Activated naive CD8-positive, alpha-beta T cell treated with anti-CD3 and anti-CD28 coated beads, Interleukin-2, amount 50 U/mL, for 24 hours (primary cell): ENCODE measurements around the gene REC8.
A peak's percentile ranks its signal among the peaks of the same experiment; 100 is the strongest.
"Not testable (repeated sequence)": the region's sequence is repeated elsewhere in the genome, so short reads cannot be mapped to it uniquely, and the experiment has no call there.

Experiments
- ATAC-seq: fragments of 150-1000 bp; cut with Tn5 transposase; one replicate; pipeline ENCODE4 v1.10.0; 2021
- DNase-seq: peaks from one replicate; pipeline ENCODE4 v3.0.0; 2021
- H3K27ac Mint-ChIP-seq: one replicate; pipeline ENCODE4 v1.8.0; 2021; ENCODE audit warnings: mild to moderate bottlenecking, mixed read lengths
- H3K27me3 Mint-ChIP-seq: one replicate; pipeline ENCODE4 v1.8.0; 2021; ENCODE audit warnings: mixed read lengths
- H3K36me3 Mint-ChIP-seq: one replicate; pipeline ENCODE4 v1.8.0; 2021; ENCODE audit warnings: low read depth, mixed read lengths
- H3K4me1 Mint-ChIP-seq: one replicate; pipeline ENCODE4 v1.8.0; 2021; ENCODE audit warnings: mixed read lengths
- H3K4me3 Mint-ChIP-seq: one replicate; pipeline ENCODE4 v1.8.0; 2021; ENCODE audit warnings: mild to moderate bottlenecking, moderate library complexity, mixed read lengths
- H3K9me3 Mint-ChIP-seq: one replicate; pipeline ENCODE4 v1.8.0; 2021; ENCODE audit warnings: mixed read lengths

Gene REC8

DNA sequence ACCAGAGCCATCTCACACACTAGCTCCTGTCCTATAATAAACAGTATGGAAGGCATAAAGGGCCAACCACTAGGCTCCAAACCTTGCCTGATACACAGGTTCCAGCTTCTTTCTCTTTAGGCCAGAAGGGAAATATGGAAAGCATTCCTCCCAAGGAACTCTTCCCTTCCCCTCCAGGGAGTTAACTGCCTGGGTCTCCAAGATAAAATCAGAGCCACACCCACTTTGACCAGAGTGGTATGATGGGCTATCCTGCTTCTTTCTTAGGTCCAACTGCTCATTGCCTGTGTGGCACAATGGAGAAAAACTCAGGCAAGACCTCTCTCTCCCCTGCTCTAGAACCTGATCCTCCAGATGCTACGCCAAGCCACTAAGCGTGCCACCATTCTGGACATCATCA lies 35.7 kb downstream of the REC8 start:
- Mint-ChIP-seq H3K27ac (no peak overlapping the region), H3K4me3 (no peak overlapping the region), H3K4me1 (peaks cover 43% of the 10 kb centered on the region), H3K9me3 (peaks cover 5% of the 10 kb centered on the region), H3K27me3 (no peaks in the 10 kb centered on the region), H3K36me3 (peaks cover 70% of the 10 kb centered on the region)
- ATAC-seq (no peak), DNase-seq (no peak)

DNA sequence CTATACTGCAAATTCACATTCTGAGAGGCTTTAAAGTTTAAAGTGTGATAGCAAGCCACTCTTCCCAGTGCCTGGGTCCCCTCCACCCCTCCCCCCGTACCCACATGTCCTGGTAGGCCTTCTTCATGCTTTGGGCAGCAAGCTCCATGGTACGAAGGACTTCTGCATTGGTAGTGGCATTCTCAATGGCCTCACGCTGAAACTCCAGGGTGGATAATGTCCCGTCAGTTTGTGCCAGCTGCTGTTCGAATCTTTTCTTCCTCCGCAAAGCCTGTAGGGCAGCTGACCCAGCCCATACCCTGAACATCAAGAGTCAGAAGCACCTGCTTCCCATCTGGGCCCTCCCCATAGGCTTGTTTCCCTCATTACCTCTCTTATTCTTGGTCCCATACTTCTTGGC lies 39.4 kb downstream of the REC8 start:
- peaks cover 65% of the 10 kb centered on the region for H3K4me1 Mint-ChIP-seq
- peak overlapping the region; percentile 99 for H3K4me3 Mint-ChIP-seq
- H3K9me3 Mint-ChIP-seq: no peaks in the 10 kb centered on the region
- DNase-seq (no peak), ATAC-seq (no peak)
- peaks cover 57% of the 10 kb centered on the region for H3K36me3 Mint-ChIP-seq
- peak overlapping the region; percentile 29 for H3K27ac Mint-ChIP-seq
- peaks cover 2% of the 10 kb centered on the region for H3K27me3 Mint-ChIP-seq

DNA sequence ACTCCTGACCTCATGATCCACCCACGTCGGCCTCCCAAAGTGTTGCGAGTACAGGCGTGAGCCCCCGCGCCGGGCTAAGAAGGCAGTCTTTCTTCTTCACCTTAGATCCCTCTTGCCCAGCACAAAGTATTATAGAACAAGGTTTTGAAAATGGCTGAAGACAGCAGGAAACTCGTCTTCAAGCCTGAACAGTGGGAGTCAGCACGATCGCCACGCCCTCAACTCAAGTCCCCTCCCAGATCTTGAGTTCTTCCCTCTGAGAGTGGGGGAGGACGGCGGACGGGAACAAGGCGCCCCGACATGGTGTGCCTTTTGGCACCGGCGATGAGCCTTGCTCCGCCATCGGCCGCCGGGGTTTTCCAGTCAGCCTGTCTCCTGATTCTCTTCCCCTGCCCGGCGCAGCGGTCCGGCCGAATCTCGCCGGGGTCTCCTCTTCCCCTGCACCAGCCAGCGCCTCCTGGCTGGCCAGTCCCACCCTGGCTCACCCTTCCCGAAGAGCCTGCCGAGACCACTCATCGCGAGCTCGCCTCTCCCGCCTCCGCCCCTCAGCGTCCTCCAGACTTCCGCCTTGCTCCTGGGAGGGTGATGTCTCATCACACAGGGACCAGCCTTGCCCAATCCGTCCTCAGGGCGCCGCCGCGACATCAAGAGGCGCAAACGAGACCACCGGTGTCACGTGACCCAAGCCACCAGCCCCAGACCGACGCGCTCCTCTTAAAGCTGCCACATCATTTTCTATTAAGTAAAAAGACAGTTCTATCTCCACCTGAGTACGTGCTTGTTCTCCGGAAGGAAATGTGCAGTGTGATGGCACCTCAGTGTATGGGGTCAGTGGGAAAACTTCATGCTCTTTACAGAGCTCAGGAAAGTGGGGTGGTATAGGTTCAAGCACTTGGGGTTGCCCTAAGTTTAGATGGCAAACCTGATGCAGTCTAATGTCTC lies 41.3 kb downstream of the REC8 start, which contains the start of gene CHMP4A:
CHMP4A (minus strand) TSS at position 565 of the 942 bp plus-strand sequence; CDS start at position 516, 49 bp downstream.
- no peaks in the 10 kb centered on the region for H3K9me3 Mint-ChIP-seq
- peaks cover 50% of the 10 kb centered on the region for H3K4me1 Mint-ChIP-seq
- peak; percentile 97 for DNase-seq
- peaks cover 41% of the 10 kb centered on the region for H3K36me3 Mint-ChIP-seq
- H3K27ac Mint-ChIP-seq: peak within 1 kb of the TSS; percentile 99
- H3K27me3 Mint-ChIP-seq: peaks cover 2% of the 10 kb centered on the region
- ATAC-seq: peak; percentile 90
- H3K4me3 Mint-ChIP-seq: peak within 1 kb of the TSS; percentile 99

DNA sequence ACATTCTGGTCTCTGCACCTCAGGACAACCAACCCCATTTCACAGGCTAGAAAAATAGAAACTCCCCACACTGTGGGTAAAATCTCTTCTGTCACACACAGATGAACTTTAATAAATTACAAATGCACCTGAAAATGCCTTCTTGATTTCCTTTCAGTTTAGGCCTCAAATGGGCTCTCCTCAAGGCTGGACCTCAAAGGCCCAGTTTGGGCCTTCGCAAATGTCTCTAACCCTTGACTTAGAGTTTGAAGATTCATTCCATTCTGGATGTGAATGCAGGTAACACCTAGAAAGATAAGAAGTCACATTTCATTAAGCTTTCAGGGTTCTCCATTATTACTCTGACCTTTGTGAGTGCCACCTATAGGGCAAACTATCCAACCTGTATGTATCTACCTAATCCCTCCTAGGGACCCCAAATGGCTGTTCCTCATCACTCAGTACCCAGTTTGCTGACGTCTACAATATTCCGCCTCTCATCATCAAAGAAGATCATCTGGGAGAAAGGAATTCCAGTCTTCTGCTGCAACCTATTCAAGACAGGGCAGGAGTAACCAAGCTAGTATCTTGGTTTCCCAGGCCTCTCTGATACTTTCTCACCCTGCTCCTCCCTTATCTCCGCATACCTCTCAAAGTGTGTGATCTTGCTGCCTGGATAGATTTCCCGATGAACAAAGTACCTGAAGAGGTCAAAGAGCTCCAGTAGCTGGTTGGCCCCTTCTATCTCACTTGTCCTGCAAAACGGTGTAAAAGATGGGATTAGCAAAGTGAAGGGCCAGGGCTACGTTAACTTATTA lies 42.2 kb downstream of the REC8 start:
- Mint-ChIP-seq H3K36me3 (peaks cover 37% of the 10 kb centered on the region), H3K27ac (peak overlapping the region; percentile 99), H3K27me3 (peaks cover 2% of the 10 kb centered on the region), H3K4me3 (peak overlapping the region; percentile 99), H3K4me1 (peaks cover 50% of the 10 kb centered on the region), H3K9me3 (no peaks in the 10 kb centered on the region)
- no peak for DNase-seq
- ATAC-seq: no peak

DNA sequence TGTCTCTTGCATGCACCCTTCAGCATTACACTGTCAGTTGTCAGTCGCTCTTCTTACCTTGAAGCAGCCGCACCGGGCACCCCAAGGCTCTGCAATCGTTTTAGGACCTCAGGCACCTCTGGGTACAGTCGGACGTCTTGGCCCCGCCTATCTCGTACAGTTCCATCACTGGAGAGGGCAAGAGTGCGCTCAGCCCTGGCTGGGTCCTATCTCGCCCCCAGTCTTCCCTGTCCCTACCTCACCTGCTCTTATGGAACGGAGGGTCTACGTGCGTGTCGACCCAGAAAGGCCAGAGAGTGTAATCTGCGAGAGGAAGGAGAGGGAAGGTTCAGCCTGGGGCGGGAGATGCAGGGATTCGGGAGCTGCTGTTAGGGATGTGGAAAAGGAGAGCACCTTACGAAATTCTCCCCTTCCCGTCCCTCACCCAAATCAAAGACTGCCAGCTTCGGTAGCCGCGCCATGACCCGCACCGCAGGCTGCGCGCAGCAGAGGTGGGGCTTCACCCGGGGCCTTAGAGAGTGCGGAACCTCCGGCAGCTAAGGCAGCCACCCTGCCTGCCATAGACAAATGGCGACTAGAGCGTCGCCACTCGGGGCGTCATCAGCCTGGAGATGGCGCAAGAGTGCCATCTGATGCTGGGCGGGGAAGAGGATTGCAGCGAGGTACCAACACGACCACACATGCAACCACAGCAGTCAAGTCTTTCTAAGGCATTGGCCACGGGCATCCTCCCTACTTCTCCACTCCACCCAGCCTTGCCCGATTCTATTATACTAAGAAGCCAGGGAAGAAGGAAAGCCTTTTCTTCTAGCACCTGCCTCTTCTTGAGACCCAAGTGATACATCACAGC lies 43.8 kb downstream of the REC8 start, which contains the start of gene MDP1:
MDP1 (minus strand) TSS at position 572 of the 850 bp plus-strand sequence; CDS start at position 461, 111 bp downstream.
- ATAC-seq: peak; percentile 67
- peaks cover 2% of the 10 kb centered on the region for H3K27me3 Mint-ChIP-seq
- H3K4me1 Mint-ChIP-seq: peaks cover 46% of the 10 kb centered on the region
- no peaks in the 10 kb centered on the region for H3K9me3 Mint-ChIP-seq
- peak; percentile 86 for DNase-seq
- H3K4me3 Mint-ChIP-seq: peak within 1 kb of the TSS; percentile 99
- H3K27ac Mint-ChIP-seq: peak within 1 kb of the TSS; percentile 99
- H3K36me3 Mint-ChIP-seq: peaks cover 26% of the 10 kb centered on the region

DNA sequence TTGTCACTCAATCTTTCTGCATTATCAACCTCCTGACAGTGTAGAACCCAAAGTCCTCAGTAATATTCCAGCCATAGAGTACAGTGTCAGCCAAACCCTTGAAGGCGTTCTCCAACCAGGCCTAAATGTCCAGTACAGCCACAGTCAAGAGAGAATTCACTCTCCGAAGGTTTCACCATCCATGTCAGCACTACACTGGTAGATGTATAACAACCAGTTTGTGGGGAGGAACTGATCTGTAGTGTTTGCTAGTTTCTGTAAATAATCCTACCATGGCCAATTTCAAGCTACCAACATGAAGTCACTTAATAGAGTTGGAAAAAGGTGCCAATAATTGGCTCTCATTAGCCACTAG lies 44.4 kb downstream of the REC8 start:
- no peaks in the 10 kb centered on the region for H3K9me3 Mint-ChIP-seq
- ATAC-seq (no peak), DNase-seq (no peak)
- H3K27me3 Mint-ChIP-seq: peaks cover 2% of the 10 kb centered on the region
- H3K4me1 Mint-ChIP-seq: peaks cover 44% of the 10 kb centered on the region
- H3K27ac Mint-ChIP-seq: peak overlapping the region; percentile 99
- peak overlapping the region; percentile 99 for H3K4me3 Mint-ChIP-seq
- H3K36me3 Mint-ChIP-seq: peaks cover 23% of the 10 kb centered on the region

DNA sequence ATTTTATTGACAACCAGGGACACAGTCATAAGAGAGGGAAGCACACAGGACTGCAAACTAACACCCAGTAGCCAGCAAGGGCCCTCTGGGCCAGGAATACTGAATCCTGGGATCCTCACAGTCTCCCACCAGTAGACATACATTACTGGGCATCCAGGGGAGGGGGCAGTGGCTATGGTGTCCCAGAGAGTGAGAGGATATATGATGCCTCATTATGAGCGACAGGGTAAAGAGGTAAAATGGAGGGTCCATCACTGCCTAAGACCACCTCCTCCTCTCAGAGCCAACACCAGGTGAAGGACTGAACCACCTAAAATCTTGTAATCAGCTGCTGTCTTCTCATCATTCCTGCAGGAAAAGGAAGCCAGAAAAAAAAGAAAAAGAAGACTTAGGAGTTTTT lies 45.0 kb downstream of the REC8 start:
- ATAC-seq, H3K9me3 Mint-ChIP-seq, H3K4me3 Mint-ChIP-seq, DNase-seq, H3K27me3 Mint-ChIP-seq, H3K27ac Mint-ChIP-seq: not testable (repeated sequence)
- H3K36me3 Mint-ChIP-seq: peaks cover 18% of the 10 kb centered on the region
- H3K4me1 Mint-ChIP-seq: peaks cover 39% of the 10 kb centered on the region

DNA sequence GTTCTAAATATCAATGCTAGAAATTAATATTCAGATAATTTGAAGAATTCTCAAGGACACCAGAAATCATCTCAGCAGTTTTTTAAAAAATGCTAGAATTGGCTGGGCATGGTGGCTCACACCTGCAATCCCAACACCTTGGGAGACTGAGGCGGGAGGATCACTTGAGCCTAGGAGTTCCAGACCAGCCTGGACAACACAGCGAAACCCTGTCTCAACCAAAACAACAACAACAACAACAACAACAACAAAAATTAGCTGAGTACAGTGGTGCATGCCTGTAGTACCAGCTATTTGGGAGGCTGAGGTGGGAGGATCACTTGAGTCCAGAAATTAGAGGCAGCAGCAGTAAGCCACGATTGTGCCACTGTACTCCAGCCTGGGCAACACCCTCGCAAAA lies 47.2 kb downstream of the REC8 start:
- DNase-seq (no peak), ATAC-seq (no peak)
- no peak overlapping the region for H3K4me3 Mint-ChIP-seq
- H3K9me3 Mint-ChIP-seq: no peaks in the 10 kb centered on the region
- H3K4me1 Mint-ChIP-seq: peaks cover 21% of the 10 kb centered on the region
- H3K36me3 Mint-ChIP-seq: peaks cover 8% of the 10 kb centered on the region
- H3K27me3 Mint-ChIP-seq: no peaks in the 10 kb centered on the region
- no peak overlapping the region for H3K27ac Mint-ChIP-seq

DNA sequence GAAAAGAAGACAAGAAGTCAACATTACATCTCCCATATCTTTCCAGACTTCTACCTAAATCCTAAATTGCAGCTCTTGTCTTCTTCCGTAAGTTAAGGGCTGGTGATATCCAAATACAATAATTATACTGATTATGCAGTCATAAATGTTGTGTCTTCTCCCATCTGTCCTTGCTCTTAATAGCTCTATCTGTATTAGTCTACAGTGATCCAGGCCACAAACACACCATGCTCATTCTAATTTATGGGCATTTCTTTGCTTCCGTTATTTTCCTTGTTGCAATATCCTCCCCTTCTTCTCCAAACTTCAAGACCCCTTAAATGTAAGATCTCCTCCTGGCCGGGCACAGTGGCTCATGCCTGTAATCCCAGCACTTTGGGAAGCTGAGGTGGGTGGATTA lies 47.6 kb downstream of the REC8 start:
- no peak overlapping the region for H3K4me3 Mint-ChIP-seq
- no peak overlapping the region for H3K27ac Mint-ChIP-seq
- no peaks in the 10 kb centered on the region for H3K27me3 Mint-ChIP-seq
- no peak for DNase-seq
- peaks cover 18% of the 10 kb centered on the region for H3K4me1 Mint-ChIP-seq
- no peaks in the 10 kb centered on the region for H3K9me3 Mint-ChIP-seq
- no peak for ATAC-seq
- H3K36me3 Mint-ChIP-seq: peaks cover 6% of the 10 kb centered on the region

DNA sequence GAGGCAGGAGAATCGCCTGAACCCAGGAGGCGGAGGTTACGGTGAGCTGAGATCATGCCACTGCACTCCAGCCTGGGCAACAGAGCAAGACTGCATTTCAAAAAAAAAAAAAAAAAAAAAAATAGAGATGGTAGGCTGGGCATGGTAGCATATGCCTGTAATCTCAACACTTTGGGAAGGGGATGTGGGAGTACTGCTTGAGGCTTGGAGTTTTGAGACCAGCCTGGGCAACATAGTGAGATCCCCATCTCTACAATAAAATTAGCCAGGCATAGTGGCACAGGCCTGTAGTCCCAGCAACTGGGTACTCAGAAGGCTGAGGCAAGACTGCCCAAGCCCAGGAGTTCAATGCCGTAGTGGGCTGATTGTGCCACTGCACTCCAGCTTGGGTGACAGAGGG lies 51.1 kb downstream of the REC8 start:
- not testable (repeated sequence) for H3K27ac Mint-ChIP-seq, H3K4me3 Mint-ChIP-seq, ATAC-seq, H3K27me3 Mint-ChIP-seq, H3K9me3 Mint-ChIP-seq, DNase-seq
- Mint-ChIP-seq H3K36me3 (peaks cover 19% of the 10 kb centered on the region), H3K4me1 (peaks cover 14% of the 10 kb centered on the region)

DNA sequence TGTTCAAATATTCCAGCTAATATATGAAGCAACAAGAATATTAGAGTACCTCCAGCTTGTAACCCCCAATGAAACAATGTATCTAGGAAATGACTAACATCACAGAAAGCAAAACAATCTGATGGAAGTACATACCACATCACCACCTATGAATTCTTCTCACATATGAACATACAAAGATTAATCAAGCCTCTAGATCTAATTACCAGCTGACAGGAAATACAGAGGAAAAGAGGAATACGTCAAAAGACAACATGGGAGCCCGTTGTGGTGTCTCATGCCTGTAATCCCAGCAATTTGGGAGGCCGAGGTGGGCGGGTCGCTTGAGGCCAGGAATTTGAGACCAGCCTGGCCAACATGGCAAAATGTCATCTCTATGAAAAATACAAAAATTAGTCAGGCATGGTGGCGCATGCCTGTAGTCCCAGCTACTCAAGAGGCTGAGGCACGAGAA lies 52.8 kb downstream of the REC8 start:
- no peak for DNase-seq
- peak overlapping the region; percentile 17 for H3K27ac Mint-ChIP-seq
- H3K4me1 Mint-ChIP-seq: peaks cover 21% of the 10 kb centered on the region
- H3K27me3 Mint-ChIP-seq: no peaks in the 10 kb centered on the region
- peaks cover 15% of the 10 kb centered on the region for H3K36me3 Mint-ChIP-seq
- no peak overlapping the region for H3K4me3 Mint-ChIP-seq
- no peaks in the 10 kb centered on the region for H3K9me3 Mint-ChIP-seq
- no peak for ATAC-seq

DNA sequence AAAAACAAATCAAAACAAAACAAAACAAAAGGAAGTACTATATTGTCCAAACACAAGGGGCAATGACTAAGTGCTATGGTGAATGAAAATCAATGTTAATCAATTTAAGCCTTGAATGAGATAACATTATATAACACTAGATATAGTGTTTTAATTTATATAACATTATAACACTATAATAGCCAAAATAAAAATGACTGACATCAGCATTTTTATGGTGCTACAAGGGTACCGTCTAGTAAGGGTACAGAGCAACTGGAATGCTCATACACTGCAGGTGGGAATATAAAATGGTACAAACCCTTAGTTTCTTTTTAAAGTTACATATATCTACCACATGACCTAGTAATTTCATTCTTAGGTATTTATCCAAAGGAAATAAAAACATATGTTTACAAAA lies 54.6 kb downstream of the REC8 start:
- ATAC-seq: no peak
- Mint-ChIP-seq H3K36me3 (peaks cover 15% of the 10 kb centered on the region), H3K4me3 (no peak overlapping the region), H3K27ac (no peak overlapping the region), H3K27me3 (no peaks in the 10 kb centered on the region), H3K4me1 (peaks cover 28% of the 10 kb centered on the region), H3K9me3 (no peaks in the 10 kb centered on the region)
- no peak for DNase-seq

DNA sequence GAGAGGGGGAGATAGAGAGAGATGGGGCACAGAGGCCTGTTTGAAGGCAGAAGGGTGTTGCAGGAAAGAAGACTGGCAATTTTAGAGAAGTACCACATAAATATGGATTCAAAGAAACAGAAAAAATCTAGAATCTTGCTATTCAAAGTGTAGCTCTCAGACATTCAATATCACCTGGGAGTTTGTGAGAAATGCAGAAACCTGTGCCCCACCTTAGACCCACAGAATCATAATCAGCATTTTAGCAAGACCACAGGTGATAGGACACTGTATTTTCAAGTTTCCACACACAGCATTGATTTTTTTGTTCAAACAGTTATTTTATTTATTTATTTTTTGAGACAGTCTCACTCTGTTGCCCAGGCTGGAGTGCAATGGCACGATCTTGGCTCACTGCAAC lies 57.0 kb downstream of the REC8 start:
- DNase-seq: no peak
- Mint-ChIP-seq H3K27ac (no peak overlapping the region), H3K4me1 (peaks cover 38% of the 10 kb centered on the region), H3K27me3 (no peaks in the 10 kb centered on the region), H3K9me3 (no peaks in the 10 kb centered on the region), H3K36me3 (peaks cover 15% of the 10 kb centered on the region), H3K4me3 (no peak overlapping the region)
- no peak for ATAC-seq
